Spleen (tissue), 7 donors: ENCODE data around the gene STK11IP.

Experiments
- POLR2A ChIP-seq, 3 donors: fragments of 450-650 bp; IDR thresholded peaks; one replicate each; pipeline ENCODE4 v1.5.1; 2017; ENCODE audit warnings: antibody characterized with exemption in 3 of 3, mild to moderate bottlenecking in 1 of 3
- POLR2AphosphoS5 ChIP-seq, 3 donors: sonication (generic); formaldehyde crosslinking; IDR thresholded peaks; one replicate each; pipeline ENCODE4 v1.5.1; 2017; ENCODE audit warnings: antibody characterized with exemption in 3 of 3
- TF ChIP-seq, protein P1 (sequence below), 11 experiments: fragments of 200-600 bp in 7 of 11; fragments of 450-650 bp in 4 of 11; sonication (generic) in 4 of 11; IDR thresholded peaks in 8 of 11; conservative IDR thresholded peaks in 3 of 11; 1 replicate in 7 of 11; 2 replicates in 4 of 11; pipeline versions ENCODE4 v1.4.0 to v1.8.0; 2016 to 2021; ENCODE audit warnings: antibody characterized with exemption in 11 of 11, inconsistent platforms in 4 of 11, mild to moderate bottlenecking in 1 of 11
- donor health status: DM: no; HTN: no; CAD: no; lungs with moderate emphysema.
- donor health status: DM: no; HTN: no; CAD: no.
- donor health status: DM: no; HTN: no; CAD: no.

DNA sequence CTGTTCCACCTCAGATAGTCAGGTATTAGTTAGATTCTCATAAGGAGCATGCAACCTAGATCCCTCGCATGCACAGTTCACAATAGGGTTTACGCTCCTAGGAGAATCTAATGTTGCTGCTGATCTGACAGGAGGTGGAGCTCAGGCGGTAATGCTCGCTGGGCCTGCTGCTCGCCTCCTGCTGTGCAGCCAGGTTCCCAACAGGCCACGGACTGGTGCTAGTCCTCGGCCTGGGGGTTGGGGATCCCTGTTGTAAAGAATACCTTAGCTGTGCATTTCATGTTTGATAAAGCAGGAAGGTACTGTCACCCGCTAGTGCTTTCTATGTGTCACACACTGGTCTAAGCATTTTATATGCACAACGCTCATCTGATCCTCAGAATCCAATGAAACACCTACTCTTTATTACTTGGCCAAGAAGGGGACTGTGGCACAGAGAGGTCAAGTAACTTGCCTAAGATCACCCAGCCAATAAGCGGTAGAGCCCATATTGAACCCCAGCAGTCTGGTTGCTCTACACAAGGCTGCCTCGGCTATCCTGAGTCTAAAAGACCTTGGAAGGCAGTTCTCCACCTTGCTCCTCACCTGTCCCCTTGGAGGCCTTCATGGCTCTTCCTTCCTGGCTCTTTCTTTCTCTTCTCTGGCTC is 65.6 kb downstream of the STK11IP start:
- TF ChIP-seq POLR2AphosphoS5 (IDR thresholded peaks at IDR 0.05) (no peak), POLR2A (IDR thresholded peaks at IDR 0.05) (no peak)
- TF ChIP-seq, protein P1, sequence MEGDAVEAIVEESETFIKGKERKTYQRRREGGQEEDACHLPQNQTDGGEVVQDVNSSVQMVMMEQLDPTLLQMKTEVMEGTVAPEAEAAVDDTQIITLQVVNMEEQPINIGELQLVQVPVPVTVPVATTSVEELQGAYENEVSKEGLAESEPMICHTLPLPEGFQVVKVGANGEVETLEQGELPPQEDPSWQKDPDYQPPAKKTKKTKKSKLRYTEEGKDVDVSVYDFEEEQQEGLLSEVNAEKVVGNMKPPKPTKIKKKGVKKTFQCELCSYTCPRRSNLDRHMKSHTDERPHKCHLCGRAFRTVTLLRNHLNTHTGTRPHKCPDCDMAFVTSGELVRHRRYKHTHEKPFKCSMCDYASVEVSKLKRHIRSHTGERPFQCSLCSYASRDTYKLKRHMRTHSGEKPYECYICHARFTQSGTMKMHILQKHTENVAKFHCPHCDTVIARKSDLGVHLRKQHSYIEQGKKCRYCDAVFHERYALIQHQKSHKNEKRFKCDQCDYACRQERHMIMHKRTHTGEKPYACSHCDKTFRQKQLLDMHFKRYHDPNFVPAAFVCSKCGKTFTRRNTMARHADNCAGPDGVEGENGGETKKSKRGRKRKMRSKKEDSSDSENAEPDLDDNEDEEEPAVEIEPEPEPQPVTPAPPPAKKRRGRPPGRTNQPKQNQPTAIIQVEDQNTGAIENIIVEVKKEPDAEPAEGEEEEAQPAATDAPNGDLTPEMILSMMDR (IDR thresholded peaks at IDR 0.05 in 8 of 11, conservative IDR thresholded peaks at IDR 0.05 in 3 of 11) = no peak
